ENCODE measurements around the gene DLX3.

GRCh38 chr17:49946208-49946607 lies 48.8 kb downstream of the DLX3 start:
- no peak for TF ChIP-seq EP300 (IDR thresholded peaks at IDR 0.05)
- TF ChIP-seq CTCF (IDR thresholded peaks at IDR 0.05) = no peak
